ENCODE measurements around the gene RCN1.

RCN1 gene

GRCh38 chr11:32137263-32137662, 46.4 kb downstream of the RCN1 start:
- peak; percentile 91 for DNase-seq (ENCODE audit: low read depth, low spot score)
- in situ Hi-C loops (cut with HindIII; ENCODE audit: low sequenced_read_pairs): no loop called here
- TF ChIP-seq, protein P1, sequence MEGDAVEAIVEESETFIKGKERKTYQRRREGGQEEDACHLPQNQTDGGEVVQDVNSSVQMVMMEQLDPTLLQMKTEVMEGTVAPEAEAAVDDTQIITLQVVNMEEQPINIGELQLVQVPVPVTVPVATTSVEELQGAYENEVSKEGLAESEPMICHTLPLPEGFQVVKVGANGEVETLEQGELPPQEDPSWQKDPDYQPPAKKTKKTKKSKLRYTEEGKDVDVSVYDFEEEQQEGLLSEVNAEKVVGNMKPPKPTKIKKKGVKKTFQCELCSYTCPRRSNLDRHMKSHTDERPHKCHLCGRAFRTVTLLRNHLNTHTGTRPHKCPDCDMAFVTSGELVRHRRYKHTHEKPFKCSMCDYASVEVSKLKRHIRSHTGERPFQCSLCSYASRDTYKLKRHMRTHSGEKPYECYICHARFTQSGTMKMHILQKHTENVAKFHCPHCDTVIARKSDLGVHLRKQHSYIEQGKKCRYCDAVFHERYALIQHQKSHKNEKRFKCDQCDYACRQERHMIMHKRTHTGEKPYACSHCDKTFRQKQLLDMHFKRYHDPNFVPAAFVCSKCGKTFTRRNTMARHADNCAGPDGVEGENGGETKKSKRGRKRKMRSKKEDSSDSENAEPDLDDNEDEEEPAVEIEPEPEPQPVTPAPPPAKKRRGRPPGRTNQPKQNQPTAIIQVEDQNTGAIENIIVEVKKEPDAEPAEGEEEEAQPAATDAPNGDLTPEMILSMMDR (IDR thresholded peaks at IDR 0.05; ENCODE audit: low read depth, low read length): no peak
- no peak overlapping the region for H3K4me3 ChIP-seq (ENCODE audit: low read depth, low read length)

DNA sequence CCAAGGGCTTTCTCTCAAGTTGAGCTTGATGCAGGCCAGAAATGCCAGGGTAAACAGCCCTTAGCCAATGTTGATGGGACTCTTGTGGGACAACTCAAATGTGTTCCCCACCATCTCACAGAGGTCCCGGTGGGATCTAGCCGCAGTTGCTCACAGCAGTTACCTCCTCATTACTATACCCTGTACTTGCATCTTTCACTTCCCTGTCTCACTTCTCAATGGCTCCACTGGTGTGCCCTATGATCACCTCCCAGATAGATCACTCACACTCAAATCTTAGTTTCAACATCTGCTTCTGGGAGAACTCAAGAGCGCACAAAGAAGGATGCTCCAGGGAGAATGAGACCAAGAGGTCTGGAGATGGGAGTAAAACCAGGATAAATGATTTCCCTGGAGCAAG, 47.0 kb downstream of the RCN1 start:
- H3K4me3 ChIP-seq (ENCODE audit: low read depth, low read length): no peak overlapping the region
- no peak for DNase-seq (ENCODE audit: low read depth, low spot score)
- in situ Hi-C loops (cut with HindIII; ENCODE audit: low sequenced_read_pairs): no loop called here
- TF ChIP-seq, protein P1 (IDR thresholded peaks at IDR 0.05; ENCODE audit: low read depth, low read length): no peak

- no peak overlapping the region for H3K4me3 ChIP-seq (ENCODE audit: low read depth, low read length)
- TF ChIP-seq, protein P1 (IDR thresholded peaks at IDR 0.05; ENCODE audit: low read depth, low read length): no peak
- no peak for DNase-seq (ENCODE audit: low read depth, low spot score)
- in situ Hi-C loops (cut with HindIII; ENCODE audit: low sequenced_read_pairs): no loop called here
These were observed 48.0 kb downstream of the RCN1 start for GRCh38 chr11:32138902-32139301.

GRCh38 chr11:32139896-32140520, 49.1 kb downstream of the RCN1 start:
- H3K4me3 ChIP-seq (ENCODE audit: low read depth, low read length): no peak overlapping the region
- TF ChIP-seq, protein P1 (IDR thresholded peaks at IDR 0.05; ENCODE audit: low read depth, low read length): no peak
- DNase-seq (ENCODE audit: low read depth, low spot score): no peak
- in situ Hi-C loops (cut with HindIII; ENCODE audit: low sequenced_read_pairs): no loop called here

- in situ Hi-C loops (cut with HindIII; ENCODE audit: low sequenced_read_pairs): no loop called here
- DNase-seq (ENCODE audit: low read depth, low spot score): no peak
- H3K4me3 ChIP-seq (ENCODE audit: low read depth, low read length): no peak overlapping the region
- TF ChIP-seq, protein P1 (IDR thresholded peaks at IDR 0.05; ENCODE audit: low read depth, low read length): no peak
These were observed 51.1 kb downstream of the RCN1 start for GRCh38 chr11:32141745-32142546.

- in situ Hi-C loops (cut with HindIII; ENCODE audit: low sequenced_read_pairs): no loop called here
- TF ChIP-seq, protein P1 (IDR thresholded peaks at IDR 0.05; ENCODE audit: low read depth, low read length): no peak
- H3K4me3 ChIP-seq (ENCODE audit: low read depth, low read length): no peak overlapping the region
- no peak for DNase-seq (ENCODE audit: low read depth, low spot score)
These were observed 52.5 kb downstream of the RCN1 start for GRCh38 chr11:32143378-32143777.
